GM06990 (cell line): Measurements from ENCODE around the gene BSG.
A peak's percentile ranks its signal among the peaks of the same experiment; 100 is the strongest.
"Not testable (repeated sequence)": the region's sequence is repeated elsewhere in the genome, so short reads cannot be mapped to it uniquely, and the experiment has no call there.

ENCODE experiments used
- DNase-seq: peaks from one replicate; pipeline ENCODE4 v3.0.0-alpha.2; 2011; ENCODE audit not compliant: insufficient read length; ENCODE audit errors: extremely low read depth
- H3K27me3 ChIP-seq: replicated peaks from 2 replicates; pipeline ENCODE4 v1.6.0; 2011; ENCODE audit warnings: low read length; ENCODE audit not compliant: control insufficient read depth, insufficient read depth
- H3K36me3 ChIP-seq: 2 replicates; pipeline ENCODE4 v1.5.1; 2011; ENCODE audit warnings: low read length; ENCODE audit not compliant: control insufficient read depth, insufficient read depth
- H3K4me3 ChIP-seq: replicated peaks from 2 replicates; pipeline ENCODE4 v1.5.1; 2011; ENCODE audit warnings: low read depth, mild to moderate bottlenecking, control low read depth, low read length
- CTCF ChIP-seq: IDR thresholded peaks from 2 replicates; pipeline ENCODE4 v1.5.1; 2011; ENCODE audit warnings: low read length, control low read depth, mild to moderate bottlenecking, inconsistent platforms; ENCODE audit not compliant: insufficient read depth, poor library complexity, severe bottlenecking

The BSG gene

GRCh38 chr19:582497-583197, 10.3 kb downstream of the BSG start:
- H3K36me3 ChIP-seq, result peaks cover 31% of the 10 kb centered on the region
- TF ChIP-seq CTCF, result no peak
- no peak for DNase-seq
- no peaks in the 10 kb centered on the region for H3K27me3 ChIP-seq
- H3K4me3 ChIP-seq, result no peak overlapping the region

DNA sequence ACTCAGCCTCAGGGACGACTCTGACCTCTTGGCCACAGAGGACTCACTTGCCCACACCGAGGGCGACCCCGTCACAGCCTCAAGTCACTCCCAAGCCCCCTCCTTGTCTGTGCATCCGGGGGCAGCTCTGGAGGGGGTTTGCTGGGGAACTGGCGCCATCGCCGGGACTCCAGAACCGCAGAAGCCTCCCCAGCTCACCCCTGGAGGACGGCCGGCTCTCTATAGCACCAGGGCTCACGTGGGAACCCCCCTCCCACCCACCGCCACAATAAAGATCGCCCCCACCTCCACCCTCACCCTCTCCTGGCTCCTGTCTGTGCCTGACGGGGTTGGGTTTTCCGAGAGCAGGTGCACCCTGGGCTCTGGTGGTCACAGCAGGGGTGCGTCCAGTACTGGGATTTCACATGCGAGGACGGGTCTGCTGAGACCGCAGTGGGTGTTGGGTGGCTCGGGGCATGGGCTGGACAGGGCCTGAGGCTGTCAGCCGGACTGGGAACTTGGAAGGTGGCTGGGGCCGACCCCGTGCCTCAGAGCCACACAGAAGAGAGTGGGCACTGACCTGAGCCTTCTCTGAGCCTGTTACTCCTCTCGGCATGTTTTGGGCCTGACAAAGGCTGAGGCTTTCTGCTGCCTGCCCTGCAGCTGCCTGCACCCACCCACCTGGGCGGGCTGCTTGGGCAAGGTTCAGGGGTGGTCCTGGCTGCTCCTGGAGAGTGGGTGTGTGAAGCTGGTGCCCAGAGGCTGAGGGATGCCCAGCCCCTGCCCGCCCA, 11.0 kb downstream of the BSG start:
- DNase-seq, result peak; percentile 10
- TF ChIP-seq CTCF, result no peak
- no peak overlapping the region for H3K4me3 ChIP-seq
- H3K36me3 ChIP-seq, result peaks cover 26% of the 10 kb centered on the region
- H3K27me3 ChIP-seq, result no peaks in the 10 kb centered on the region; the same call in 1 of the 2 replicates

- H3K27me3 ChIP-seq, result no peaks in the 10 kb centered on the region; the same call in 1 of the 2 replicates
These were observed 11.5 kb downstream of the BSG start for GRCh38 chr19:583968-584239.

GRCh38 chr19:584240-585001, 12.0 kb downstream of the BSG start:
- no peaks in the 10 kb centered on the region; the same call in 1 of the 2 replicates for H3K27me3 ChIP-seq
- H3K36me3 ChIP-seq, result peaks cover 22% of the 10 kb centered on the region
- no peak overlapping the region for H3K4me3 ChIP-seq
- DNase-seq, result peak; percentile 73
- peak; percentile 97 for TF ChIP-seq CTCF

More at GRCh38 chr19:583968-584239, 11.5 kb downstream of the BSG start:
- TF ChIP-seq CTCF, result no peak
- H3K4me3 ChIP-seq, result no peak overlapping the region
- DNase-seq, result no peak
- H3K36me3 ChIP-seq, result peaks cover 26% of the 10 kb centered on the region

DNA sequence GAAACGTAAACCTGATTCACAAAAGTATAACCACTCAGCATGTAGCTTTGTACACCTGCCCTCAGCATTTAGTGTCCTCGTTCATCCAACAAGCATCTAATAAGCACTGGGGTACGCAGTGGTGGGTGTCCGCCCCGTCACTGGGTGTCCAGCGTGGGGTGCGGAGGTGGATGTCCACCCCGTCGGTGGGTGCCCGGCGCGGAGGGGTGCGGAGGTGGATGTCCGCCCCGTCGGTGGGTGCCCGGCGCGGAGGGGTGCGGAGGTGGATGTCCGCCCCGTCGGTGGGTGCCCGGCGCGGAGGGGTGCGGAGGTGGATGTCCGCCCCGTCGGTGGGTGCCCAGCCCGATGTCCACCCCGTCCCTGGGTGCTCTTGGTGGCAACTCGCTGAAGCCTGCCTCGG, 12.8 kb downstream of the BSG start:
- not testable (repeated sequence) for H3K4me3 ChIP-seq, H3K27me3 ChIP-seq, DNase-seq
- peaks cover 15% of the 10 kb centered on the region for H3K36me3 ChIP-seq

- DNase-seq, result no peak
- Histone ChIP-seq H3K27me3 (no peaks in the 10 kb centered on the region; the same call in 1 of the 2 replicates), H3K4me3 (no peak overlapping the region), H3K36me3 (peaks cover 10% of the 10 kb centered on the region)
- TF ChIP-seq CTCF, result no peak
These were observed 13.2 kb downstream of the BSG start for GRCh38 chr19:585551-586110.
